Islet of Langerhans (tissue), 1 donor: Measurements from ENCODE around the gene SRGAP2B.
"Not testable (repeated sequence)": the region's sequence is repeated elsewhere in the genome, so short reads cannot be mapped to it uniquely, and the experiment has no call there.

Source experiments
- FAIRE-seq: peaks from one replicate; lab custom pipeline; 2011; peaks lifted over from hg19 to GRCh38; lab: Jason Lieb, UNC

Gene SRGAP2B

GRCh38 chr1:145041519-145041918, 53.6 kb downstream of the SRGAP2B start:
- not testable (repeated sequence) for FAIRE-seq

GRCh38 chr1:145036019-145036418, 59.1 kb downstream of the SRGAP2B start:
- not testable (repeated sequence) for FAIRE-seq

GRCh38 chr1:145033523-145033922, 61.6 kb downstream of the SRGAP2B start:
- not testable (repeated sequence) for FAIRE-seq

GRCh38 chr1:145027251-145027650, 67.9 kb downstream of the SRGAP2B start:
- FAIRE-seq: not testable (repeated sequence)

- FAIRE-seq: not testable (repeated sequence)
Observed at GRCh38 chr1:145025286-145025685, 69.8 kb downstream of the SRGAP2B start.

- FAIRE-seq: not testable (repeated sequence)
Observed at GRCh38 chr1:145022259-145022658, 72.9 kb downstream of the SRGAP2B start.

GRCh38 chr1:145021749-145022148, 73.4 kb downstream of the SRGAP2B start:
- FAIRE-seq: not testable (repeated sequence)

GRCh38 chr1:145019709-145020108, 75.4 kb downstream of the SRGAP2B start:
- FAIRE-seq: not testable (repeated sequence)

GRCh38 chr1:145017725-145018124, 77.4 kb downstream of the SRGAP2B start:
- FAIRE-seq: not testable (repeated sequence)

GRCh38 chr1:145016492-145016862, 78.7 kb downstream of the SRGAP2B start:
- FAIRE-seq: not testable (repeated sequence)

GRCh38 chr1:145015744-145016491, 79.2 kb downstream of the SRGAP2B start:
- FAIRE-seq: not testable (repeated sequence)

GRCh38 chr1:145013353-145013752, 81.8 kb downstream of the SRGAP2B start:
- FAIRE-seq: not testable (repeated sequence)

GRCh38 chr1:145011811-145012210, 83.3 kb downstream of the SRGAP2B start:
- not testable (repeated sequence) for FAIRE-seq

GRCh38 chr1:145010580-145010979, 84.5 kb downstream of the SRGAP2B start:
- not testable (repeated sequence) for FAIRE-seq

- not testable (repeated sequence) for FAIRE-seq
Observed at GRCh38 chr1:145009928-145010327, 85.2 kb downstream of the SRGAP2B start.

GRCh38 chr1:145008388-145008787, 86.7 kb downstream of the SRGAP2B start:
- not testable (repeated sequence) for FAIRE-seq

- FAIRE-seq: not testable (repeated sequence)
Observed at GRCh38 chr1:145005142-145005541, 90.0 kb downstream of the SRGAP2B start.

GRCh38 chr1:145001381-145001780, 93.7 kb downstream of the SRGAP2B start:
- not testable (repeated sequence) for FAIRE-seq

GRCh38 chr1:145000743-145001326, 94.3 kb downstream of the SRGAP2B start:
- FAIRE-seq: not testable (repeated sequence)

- not testable (repeated sequence) for FAIRE-seq
Observed at GRCh38 chr1:145000074-145000742, 94.9 kb downstream of the SRGAP2B start.

- not testable (repeated sequence) for FAIRE-seq
Observed at GRCh38 chr1:144998981-144999273, 96.2 kb downstream of the SRGAP2B start.

- not testable (repeated sequence) for FAIRE-seq
Observed at GRCh38 chr1:144998134-144998980, 96.8 kb downstream of the SRGAP2B start.
